ENCODE measurements around the gene TRAF7.

- TF ChIP-seq CTCF (conservative IDR thresholded peaks at IDR 0.05; ENCODE audit: low read depth, low read length) = no peak
- no peak for TF ChIP-seq EZH2phosphoT487 (IDR thresholded peaks at IDR 0.05; ENCODE audit: borderline replicate concordance, low read length)
- no peak for TF ChIP-seq EZH2 (IDR thresholded peaks at IDR 0.05; ENCODE audit: low read length, unreplicated experiment)
Measured at GRCh38 chr16:2195322-2196161, 40.0 kb downstream of the TRAF7 start.

All from PC-3 (cell line).